ENCODE data around the gene NCKAP5L.
A peak's percentile ranks its signal among the peaks of the same experiment; 100 is the strongest.

Gene NCKAP5L

GRCh38 chr12:49825971-49826421, 2.2 kb downstream of the NCKAP5L start:
- peak overlapping the region; percentile 18 to 87 for H3K4me3 ChIP-seq (ENCODE audit: insufficient read depth in 1 of 2, low read depth in 1 of 2, low read length in 2 of 2)
- H2BK120ac ChIP-seq (ENCODE audit: low read depth, low read length): peak overlapping the region; percentile 67
- H3K27ac ChIP-seq (ENCODE audit: low read length, poor library complexity, severe bottlenecking): peak overlapping the region; percentile 63
- H3K4ac ChIP-seq (ENCODE audit: low read depth in 1 of 2, low read length in 2 of 2): no peak overlapping the region
- H4K8ac ChIP-seq (ENCODE audit: low read length): no peak overlapping the region
- no peak overlapping the region for H2BK5ac ChIP-seq (ENCODE audit: low read depth, low read length, poor library complexity, severe bottlenecking)
- 77% methylated on average over 3 of the region's 4 CpGs for WGBS
- no peak overlapping the region for H4K91ac ChIP-seq (ENCODE audit: low read length)
- H2BK12ac ChIP-seq (ENCODE audit: low read length in 2 of 2): peak overlapping the region in 1 of 2 experiments; percentile 35
- peak overlapping the region; percentile 84 for H3K4me2 ChIP-seq (ENCODE audit: low read length, poor library complexity, severe bottlenecking)
- H3K23ac ChIP-seq (ENCODE audit: low read length in 2 of 2): peak overlapping the region in 1 of 2 experiments; percentile 91
- peaks cover 10% of the 10 kb centered on the region for H3K79me1 ChIP-seq (replicated peaks; ENCODE audit: low read length, poor library complexity, severe bottlenecking)
- H2AFZ ChIP-seq (ENCODE audit: low read depth, low read length): no peak overlapping the region
- H3K9ac ChIP-seq (ENCODE audit: low read length): peak overlapping the region; percentile 89
- H3K18ac ChIP-seq (ENCODE audit: low read depth in 1 of 2, low read length in 2 of 2): peak overlapping the region; percentile 40 to 55
- peaks cover 12 to 35% of the 10 kb centered on the region in 2 experiments for H3K36me3 ChIP-seq (ENCODE audit: control insufficient read depth in 1 of 2, insufficient read depth in 2 of 2, low read depth in 1 of 2, low read length in 2 of 2)
- peak overlapping the region in 1 of 2 experiments; percentile 61 for H3K14ac ChIP-seq (ENCODE audit: low read length in 2 of 2)
- peaks cover 43% of the 10 kb centered on the region for H3K4me1 ChIP-seq (ENCODE audit: control insufficient read depth, insufficient read depth, low read depth, low read length)
- no peak overlapping the region for H2BK15ac ChIP-seq (ENCODE audit: low read depth, poor library complexity, severe bottlenecking)
- H3K9me3 ChIP-seq (ENCODE audit: control insufficient read depth, low read length): no peaks in the 10 kb centered on the region
- H2AK5ac ChIP-seq (ENCODE audit: low read length, severe bottlenecking): peak overlapping the region; percentile 70
- no peaks in the 10 kb centered on the region for H3K27me3 ChIP-seq (ENCODE audit: control insufficient read depth in 1 of 2, insufficient read depth in 1 of 2, low read length in 2 of 2)
- peak; percentile 52 for DNase-seq

- Histone ChIP-seq H3K23ac (ENCODE audit: low read length in 2 of 2) (peak overlapping the region in 1 of 2 experiments; percentile 30), H3K4ac (ENCODE audit: low read depth in 1 of 2, low read length in 2 of 2) (peak overlapping the region in 1 of 2 experiments; percentile 11), H3K14ac (ENCODE audit: low read length in 2 of 2) (peak overlapping the region in 1 of 2 experiments; percentile 61), H3K27me3 (ENCODE audit: control insufficient read depth in 1 of 2, insufficient read depth in 1 of 2, low read length in 2 of 2) (no peaks in the 10 kb centered on the region), H3K4me2 (ENCODE audit: low read length, poor library complexity, severe bottlenecking) (peak overlapping the region; percentile 50), H2BK15ac (ENCODE audit: low read depth, poor library complexity, severe bottlenecking) (no peak overlapping the region), H4K91ac (ENCODE audit: low read length) (peak overlapping the region; percentile 56), H2AFZ (ENCODE audit: low read depth, low read length) (no peak overlapping the region), H3K9me3 (ENCODE audit: control insufficient read depth, low read length) (no peaks in the 10 kb centered on the region), H3K4me3 (ENCODE audit: insufficient read depth in 1 of 2, low read depth in 1 of 2, low read length in 2 of 2) (peak overlapping the region in 1 of 2 experiments; percentile 87), H2BK120ac (ENCODE audit: low read depth, low read length) (peak overlapping the region; percentile 67), H3K4me1 (ENCODE audit: control insufficient read depth, insufficient read depth, low read depth, low read length) (peaks cover 48% of the 10 kb centered on the region), H3K36me3 (ENCODE audit: control insufficient read depth in 1 of 2, insufficient read depth in 2 of 2, low read depth in 1 of 2, low read length in 2 of 2) (peaks cover 12 to 40% of the 10 kb centered on the region in 2 experiments), H4K8ac (ENCODE audit: low read length) (no peak overlapping the region), H2BK12ac (ENCODE audit: low read length in 2 of 2) (peak overlapping the region in 1 of 2 experiments; percentile 35), H3K9ac (ENCODE audit: low read length) (peak overlapping the region; percentile 89), H3K79me1 (replicated peaks; ENCODE audit: low read length, poor library complexity, severe bottlenecking) (peaks cover 13% of the 10 kb centered on the region), H2BK5ac (ENCODE audit: low read depth, low read length, poor library complexity, severe bottlenecking) (no peak overlapping the region), H3K27ac (ENCODE audit: low read length, poor library complexity, severe bottlenecking) (peak overlapping the region; percentile 63), H2AK5ac (ENCODE audit: low read length, severe bottlenecking) (no peak overlapping the region), H3K18ac (ENCODE audit: low read depth in 1 of 2, low read length in 2 of 2) (peak overlapping the region; percentile 40 to 55)
- peak; percentile 87 for DNase-seq
- WGBS: 16% methylated on average over 5 of the region's 5 CpGs
Observed at GRCh38 chr12:49825360-49825970, 2.7 kb downstream of the NCKAP5L start.

GRCh38 chr12:49824895-49825294, 3.3 kb downstream of the NCKAP5L start:
- peak; percentile 81 for DNase-seq
- no peak overlapping the region for H3K4me2 ChIP-seq (ENCODE audit: low read length, poor library complexity, severe bottlenecking)
- peaks cover 14% of the 10 kb centered on the region for H3K79me1 ChIP-seq (replicated peaks; ENCODE audit: low read length, poor library complexity, severe bottlenecking)
- H2AK5ac ChIP-seq (ENCODE audit: low read length, severe bottlenecking): no peak overlapping the region
- no peak overlapping the region for H3K4ac ChIP-seq (ENCODE audit: low read depth in 1 of 2, low read length in 2 of 2)
- no peak overlapping the region for H4K8ac ChIP-seq (ENCODE audit: low read length)
- peak overlapping the region; percentile 89 for H3K9ac ChIP-seq (ENCODE audit: low read length)
- WGBS: 76% methylated on average over 2 of the region's 4 CpGs
- peak overlapping the region; percentile 42 for H3K27ac ChIP-seq (ENCODE audit: low read length, poor library complexity, severe bottlenecking)
- no peak overlapping the region for H3K14ac ChIP-seq (ENCODE audit: low read length in 2 of 2)
- no peaks in the 10 kb centered on the region for H3K27me3 ChIP-seq (ENCODE audit: control insufficient read depth in 1 of 2, insufficient read depth in 1 of 2, low read length in 2 of 2)
- H3K18ac ChIP-seq (ENCODE audit: low read depth in 1 of 2, low read length in 2 of 2): no peak overlapping the region
- H3K4me3 ChIP-seq (ENCODE audit: insufficient read depth in 1 of 2, low read depth in 1 of 2, low read length in 2 of 2): peak overlapping the region in 1 of 2 experiments; percentile 87
- no peaks in the 10 kb centered on the region for H3K9me3 ChIP-seq (ENCODE audit: control insufficient read depth, low read length)
- H2BK12ac ChIP-seq (ENCODE audit: low read length in 2 of 2): no peak overlapping the region
- H3K23ac ChIP-seq (ENCODE audit: low read length in 2 of 2): no peak overlapping the region
- H2BK15ac ChIP-seq (ENCODE audit: low read depth, poor library complexity, severe bottlenecking): no peak overlapping the region
- H2BK120ac ChIP-seq (ENCODE audit: low read depth, low read length): no peak overlapping the region
- peaks cover 51% of the 10 kb centered on the region for H3K4me1 ChIP-seq (ENCODE audit: control insufficient read depth, insufficient read depth, low read depth, low read length)
- no peak overlapping the region for H2AFZ ChIP-seq (ENCODE audit: low read depth, low read length)
- no peak overlapping the region for H2BK5ac ChIP-seq (ENCODE audit: low read depth, low read length, poor library complexity, severe bottlenecking)
- peaks cover 12 to 41% of the 10 kb centered on the region in 2 experiments for H3K36me3 ChIP-seq (ENCODE audit: control insufficient read depth in 1 of 2, insufficient read depth in 2 of 2, low read depth in 1 of 2, low read length in 2 of 2)
- no peak overlapping the region for H4K91ac ChIP-seq (ENCODE audit: low read length)

DNA sequence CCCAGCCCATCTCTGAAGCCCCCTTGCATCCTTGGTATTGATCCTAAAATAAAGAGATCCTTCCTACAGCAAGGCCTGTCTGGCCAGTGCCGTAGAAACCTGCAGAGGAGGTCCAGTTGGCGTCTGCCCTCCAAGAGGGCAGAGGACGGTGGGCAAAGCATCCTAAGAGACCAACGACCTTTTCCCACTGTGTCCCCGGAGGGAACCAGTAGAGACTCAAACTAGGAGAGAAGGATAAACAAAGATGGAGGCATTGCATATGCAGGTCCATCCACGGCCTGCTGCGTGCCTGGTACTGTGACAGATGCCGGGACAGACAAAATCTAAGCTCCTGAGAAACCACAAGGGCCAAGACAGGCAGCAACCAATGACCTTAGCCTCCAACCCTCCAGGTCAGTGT, 3.8 kb downstream of the NCKAP5L start:
- H3K14ac ChIP-seq (ENCODE audit: low read length in 2 of 2): no peak overlapping the region
- DNase-seq: no peak
- no peak overlapping the region for H3K18ac ChIP-seq (ENCODE audit: low read depth in 1 of 2, low read length in 2 of 2)
- no peak overlapping the region for H3K4me2 ChIP-seq (ENCODE audit: low read length, poor library complexity, severe bottlenecking)
- peak overlapping the region in 1 of 2 experiments; percentile 87 for H3K4me3 ChIP-seq (ENCODE audit: insufficient read depth in 1 of 2, low read depth in 1 of 2, low read length in 2 of 2)
- H3K27me3 ChIP-seq (ENCODE audit: control insufficient read depth in 1 of 2, insufficient read depth in 1 of 2, low read length in 2 of 2): no peaks in the 10 kb centered on the region
- H2BK12ac ChIP-seq (ENCODE audit: low read length in 2 of 2): no peak overlapping the region
- H4K8ac ChIP-seq (ENCODE audit: low read length): no peak overlapping the region
- H3K36me3 ChIP-seq (ENCODE audit: control insufficient read depth in 1 of 2, insufficient read depth in 2 of 2, low read depth in 1 of 2, low read length in 2 of 2): peaks cover 12 to 41% of the 10 kb centered on the region in 2 experiments
- peaks cover 13% of the 10 kb centered on the region for H3K79me1 ChIP-seq (replicated peaks; ENCODE audit: low read length, poor library complexity, severe bottlenecking)
- peak overlapping the region; percentile 89 for H3K9ac ChIP-seq (ENCODE audit: low read length)
- H3K4ac ChIP-seq (ENCODE audit: low read depth in 1 of 2, low read length in 2 of 2): no peak overlapping the region
- no peak overlapping the region for H2BK5ac ChIP-seq (ENCODE audit: low read depth, low read length, poor library complexity, severe bottlenecking)
- H2BK120ac ChIP-seq (ENCODE audit: low read depth, low read length): no peak overlapping the region
- H3K4me1 ChIP-seq (ENCODE audit: control insufficient read depth, insufficient read depth, low read depth, low read length): peaks cover 52% of the 10 kb centered on the region
- H3K27ac ChIP-seq (ENCODE audit: low read length, poor library complexity, severe bottlenecking): peak overlapping the region; percentile 42
- H4K91ac ChIP-seq (ENCODE audit: low read length): no peak overlapping the region
- H2AK5ac ChIP-seq (ENCODE audit: low read length, severe bottlenecking): no peak overlapping the region
- WGBS: 90% methylated on average over 6 of the region's 8 CpGs
- H2BK15ac ChIP-seq (ENCODE audit: low read depth, poor library complexity, severe bottlenecking): no peak overlapping the region
- no peaks in the 10 kb centered on the region for H3K9me3 ChIP-seq (ENCODE audit: control insufficient read depth, low read length)
- no peak overlapping the region for H3K23ac ChIP-seq (ENCODE audit: low read length in 2 of 2)
- H2AFZ ChIP-seq (ENCODE audit: low read depth, low read length): no peak overlapping the region

All from mesenchymal stem cell (in vitro differentiated cells and primary cell).